ENCODE data around the gene CALML3.

GRCh38 chr10:5532307-5532605, 7.5 kb downstream of the CALML3 start:
- TF ChIP-seq POLR2AphosphoS5 (IDR thresholded peaks at IDR 0.05; ENCODE audit: low read depth, low read length) (no peak), SIN3A (IDR thresholded peaks at IDR 0.05; ENCODE audit: borderline replicate concordance, insufficient read depth, low read depth, low read length) (no peak), REST (IDR thresholded peaks at IDR 0.05; ENCODE audit: insufficient read depth in 1 of 2, low read depth in 2 of 2, low read length in 1 of 2) (no peak)
